Measurements from ENCODE around the gene SLC22A23.
"Not testable (repeated sequence)": the region's sequence is repeated elsewhere in the genome, so short reads cannot be mapped to it uniquely, and the experiment has no call there.

Gene SLC22A23

DNA sequence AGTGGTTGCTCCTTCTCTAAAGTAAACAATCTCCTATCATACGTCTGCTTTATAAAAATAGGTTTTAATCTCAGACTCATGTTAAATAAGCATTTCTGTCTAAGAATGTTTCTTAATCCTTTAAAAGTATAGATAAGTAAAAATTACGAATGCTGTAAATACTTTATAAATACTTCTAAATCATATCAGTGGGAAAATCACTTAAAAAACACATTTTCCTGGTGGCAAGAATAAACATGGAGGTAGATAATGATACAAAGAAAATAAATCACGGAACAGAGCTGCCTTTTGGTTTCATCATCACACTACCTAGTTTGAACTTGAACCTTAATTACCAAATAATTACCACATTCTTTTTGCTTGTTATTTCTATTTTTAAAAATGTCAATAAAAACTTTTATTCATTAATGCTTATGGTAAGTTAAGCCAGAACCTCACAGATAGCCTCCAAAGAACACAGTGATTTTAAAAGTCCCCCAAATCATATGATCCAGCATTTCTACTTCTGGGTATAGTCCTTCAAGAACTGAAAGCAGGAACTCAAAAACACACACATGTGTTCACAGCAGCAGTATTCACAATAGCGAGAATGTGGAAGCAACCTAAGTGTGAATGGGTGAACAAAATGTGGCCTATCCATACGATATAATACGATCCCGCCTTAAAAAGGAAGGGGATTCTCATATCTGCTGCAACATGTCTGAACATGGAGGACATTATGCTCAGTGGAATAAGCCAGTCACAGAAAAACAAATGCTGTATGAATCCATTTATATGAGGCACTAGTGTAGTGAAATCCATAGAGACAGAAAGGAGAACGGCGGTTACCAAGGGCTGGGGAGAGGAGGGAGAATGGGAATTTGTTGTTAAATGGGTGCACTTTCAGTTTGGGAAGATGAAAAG, 72.4 kb downstream of the SLC22A23 start:
- Histone ChIP-seq H3K36me3 (ENCODE audit: insufficient read depth, low read length) (peaks cover 1% of the 10 kb centered on the region), H3K9me3 (ENCODE audit: low read length) (peaks cover 5% of the 10 kb centered on the region), H3K4me3 (ENCODE audit: low read length) (no peak overlapping the region), H2AFZ (ENCODE audit: low read depth, low read length) (no peak overlapping the region), H3K27me3 (ENCODE audit: insufficient read depth, low read length) (no peaks in the 10 kb centered on the region), H3K4me1 (ENCODE audit: insufficient read depth, low read length) (peaks cover 22% of the 10 kb centered on the region)

DNA sequence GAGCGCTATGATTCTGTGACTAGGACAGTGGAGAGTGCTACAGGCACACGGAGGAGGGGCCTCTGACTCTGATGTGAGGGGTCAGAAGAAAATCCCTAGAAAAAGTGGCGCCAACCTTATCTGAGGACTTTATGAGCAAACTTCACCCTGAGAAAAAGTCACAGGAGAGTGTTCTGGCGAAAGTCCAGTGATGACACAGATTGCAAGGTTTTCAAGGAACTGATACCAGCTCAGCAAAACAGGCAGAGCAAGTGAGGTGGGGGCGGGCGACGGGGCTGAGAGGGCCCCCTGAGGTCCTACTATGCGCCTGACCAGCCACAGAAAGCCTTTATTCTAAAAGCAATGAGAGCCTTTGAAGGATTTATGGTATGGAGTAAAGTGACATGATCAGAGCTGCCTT, 73.3 kb downstream of the SLC22A23 start:
- Histone ChIP-seq H3K27me3 (ENCODE audit: insufficient read depth, low read length) (no peaks in the 10 kb centered on the region), H3K36me3 (ENCODE audit: insufficient read depth, low read length) (no peaks in the 10 kb centered on the region), H3K4me3 (ENCODE audit: low read length) (no peak overlapping the region), H3K4me1 (ENCODE audit: insufficient read depth, low read length) (peaks cover 22% of the 10 kb centered on the region), H2AFZ (ENCODE audit: low read depth, low read length) (no peak overlapping the region), H3K9me3 (ENCODE audit: low read length) (peaks cover 5% of the 10 kb centered on the region)

DNA sequence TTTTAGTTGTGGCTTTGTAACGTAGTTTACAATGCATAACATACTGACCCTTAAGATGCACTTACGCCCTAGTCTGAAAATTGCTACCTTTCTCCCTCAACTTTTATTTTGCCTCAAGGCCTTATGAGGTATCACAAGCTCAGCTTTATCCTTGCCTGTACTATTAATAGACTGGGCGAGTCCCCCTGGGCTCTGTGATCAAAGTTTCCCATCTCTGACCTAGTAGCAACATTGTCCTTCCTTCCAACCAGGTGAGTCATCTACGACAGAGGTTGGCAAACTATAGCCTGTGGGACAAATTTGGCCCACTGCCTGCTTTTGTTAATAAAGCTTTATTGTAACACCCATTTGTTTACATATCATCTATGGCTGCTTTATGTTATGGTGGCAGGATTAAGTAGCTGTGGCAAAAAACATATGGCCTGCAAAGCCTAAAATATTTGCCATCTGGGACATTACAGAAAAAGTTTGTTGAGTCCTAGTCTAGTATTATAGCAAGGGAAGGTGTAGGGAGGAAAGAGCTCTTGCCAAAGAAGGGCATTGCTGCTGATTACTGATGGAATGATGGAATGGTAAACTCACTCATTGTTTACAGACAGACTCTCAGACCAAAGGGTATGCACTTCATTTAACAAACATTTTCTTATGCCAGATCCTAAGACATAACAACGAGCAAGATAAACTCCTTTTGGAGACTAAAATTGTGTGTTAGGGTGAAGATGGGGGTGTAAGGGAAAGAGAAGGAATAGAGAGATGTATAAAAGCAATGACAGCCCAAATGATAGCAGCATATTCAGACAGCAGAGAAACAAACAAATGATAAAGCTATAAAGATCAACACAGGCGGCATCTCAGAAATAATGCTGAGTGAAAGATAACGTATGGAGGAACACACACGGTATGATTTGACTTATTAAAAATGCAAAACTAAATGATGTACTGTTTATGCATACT, 74.2 kb downstream of the SLC22A23 start:
- no peak overlapping the region for H2AFZ ChIP-seq (ENCODE audit: low read depth, low read length)
- H3K27me3 ChIP-seq (ENCODE audit: insufficient read depth, low read length): no peaks in the 10 kb centered on the region
- peaks cover 29% of the 10 kb centered on the region for H3K4me1 ChIP-seq (ENCODE audit: insufficient read depth, low read length)
- peaks cover 5% of the 10 kb centered on the region for H3K9me3 ChIP-seq (ENCODE audit: low read length)
- no peaks in the 10 kb centered on the region for H3K36me3 ChIP-seq (ENCODE audit: insufficient read depth, low read length)
- no peak overlapping the region for H3K4me3 ChIP-seq (ENCODE audit: low read length)

- Histone ChIP-seq H3K9me3 (ENCODE audit: low read length) (no peaks in the 10 kb centered on the region), H2AFZ (ENCODE audit: low read depth, low read length) (no peak overlapping the region), H3K27me3 (ENCODE audit: insufficient read depth, low read length) (no peaks in the 10 kb centered on the region), H3K4me3 (ENCODE audit: low read length) (no peak overlapping the region), H3K36me3 (ENCODE audit: insufficient read depth, low read length) (no peaks in the 10 kb centered on the region), H3K4me1 (ENCODE audit: insufficient read depth, low read length) (peaks cover 40% of the 10 kb centered on the region)
Observed at GRCh38 chr6:3381233-3381921, 75.5 kb downstream of the SLC22A23 start.

DNA sequence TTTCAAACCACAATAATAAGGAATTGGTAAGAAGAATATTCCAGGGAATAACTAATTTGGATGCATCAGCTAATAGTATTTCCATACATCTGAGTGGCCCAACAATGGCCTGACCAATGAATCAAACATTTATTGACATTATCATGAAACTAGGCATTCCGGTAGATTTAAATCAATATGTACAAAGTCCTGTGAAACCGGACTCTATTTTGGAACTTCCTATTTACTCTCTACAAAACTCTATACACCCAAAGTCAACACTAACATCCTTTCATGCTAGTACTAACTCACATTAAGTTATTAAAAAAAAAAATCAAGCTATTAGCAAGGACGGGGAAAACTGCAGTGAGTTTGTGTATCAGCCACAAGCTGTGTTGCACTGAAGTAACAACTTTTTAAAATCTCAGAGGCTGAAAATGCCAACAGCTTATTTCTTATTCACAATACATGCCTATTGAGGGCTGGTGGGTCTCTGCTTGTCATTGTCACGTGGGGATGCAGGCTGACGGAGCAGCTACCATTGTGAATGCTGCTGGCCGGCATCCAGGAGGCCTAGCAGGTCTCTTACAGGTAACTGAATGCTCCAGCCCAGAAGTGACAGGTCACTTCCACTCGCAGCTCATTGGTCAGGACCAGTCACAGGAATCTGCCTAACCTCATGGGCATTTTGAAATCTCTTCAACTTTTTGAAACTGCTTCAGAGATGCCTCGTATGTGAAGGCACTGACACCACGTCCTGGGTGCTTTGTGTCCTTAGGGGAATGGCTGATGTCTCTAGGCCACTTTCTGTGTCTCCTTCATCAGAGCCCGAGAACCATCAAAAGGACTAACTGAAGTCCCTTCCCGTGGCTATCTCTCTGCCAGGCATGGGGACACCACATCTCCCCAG, 76.3 kb downstream of the SLC22A23 start:
- H3K27me3 ChIP-seq (ENCODE audit: insufficient read depth, low read length): no peaks in the 10 kb centered on the region
- no peaks in the 10 kb centered on the region for H3K9me3 ChIP-seq (ENCODE audit: low read length)
- H3K4me1 ChIP-seq (ENCODE audit: insufficient read depth, low read length): peaks cover 44% of the 10 kb centered on the region
- no peaks in the 10 kb centered on the region for H3K36me3 ChIP-seq (ENCODE audit: insufficient read depth, low read length)
- H2AFZ ChIP-seq (ENCODE audit: low read depth, low read length): no peak overlapping the region
- H3K4me3 ChIP-seq (ENCODE audit: low read length): no peak overlapping the region

- no peaks in the 10 kb centered on the region for H3K36me3 ChIP-seq (ENCODE audit: insufficient read depth, low read length)
Observed at GRCh38 chr6:3379482-3380060, 77.3 kb downstream of the SLC22A23 start.

DNA sequence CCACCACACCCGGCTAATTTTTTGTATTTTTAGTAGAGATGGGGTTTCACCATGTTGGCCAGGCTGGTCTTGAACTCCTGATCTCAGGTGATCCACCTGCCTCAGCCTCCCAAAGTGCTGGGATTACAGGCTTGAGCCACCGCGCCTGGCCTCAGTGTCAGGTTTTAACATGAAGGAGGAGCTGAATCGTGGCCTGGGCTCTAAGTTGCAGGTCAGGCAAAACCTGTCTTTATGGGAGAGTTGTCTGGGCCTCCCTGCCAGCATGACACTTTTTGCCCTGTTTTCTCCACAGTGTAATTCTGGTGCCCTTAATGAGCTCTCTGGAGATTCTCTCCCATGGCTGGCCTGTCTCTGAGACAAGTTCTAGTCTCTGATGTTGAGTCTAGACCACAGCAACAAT, 78.0 kb downstream of the SLC22A23 start:
- not testable (repeated sequence) for H3K36me3 ChIP-seq (ENCODE audit: insufficient read depth, low read length); H2AFZ ChIP-seq (ENCODE audit: low read depth, low read length); H3K27me3 ChIP-seq (ENCODE audit: insufficient read depth, low read length); H3K4me3 ChIP-seq (ENCODE audit: low read length); H3K9me3 ChIP-seq (ENCODE audit: low read length)
- peaks cover 47% of the 10 kb centered on the region for H3K4me1 ChIP-seq (ENCODE audit: insufficient read depth, low read length)

More at GRCh38 chr6:3379482-3380060, 77.3 kb downstream of the SLC22A23 start:
- Histone ChIP-seq H3K4me1 (ENCODE audit: insufficient read depth, low read length) (peaks cover 47% of the 10 kb centered on the region), H3K4me3 (ENCODE audit: low read length) (no peak overlapping the region), H2AFZ (ENCODE audit: low read depth, low read length) (no peak overlapping the region), H3K9me3 (ENCODE audit: low read length) (no peaks in the 10 kb centered on the region), H3K27me3 (ENCODE audit: insufficient read depth, low read length) (no peaks in the 10 kb centered on the region)

DNA sequence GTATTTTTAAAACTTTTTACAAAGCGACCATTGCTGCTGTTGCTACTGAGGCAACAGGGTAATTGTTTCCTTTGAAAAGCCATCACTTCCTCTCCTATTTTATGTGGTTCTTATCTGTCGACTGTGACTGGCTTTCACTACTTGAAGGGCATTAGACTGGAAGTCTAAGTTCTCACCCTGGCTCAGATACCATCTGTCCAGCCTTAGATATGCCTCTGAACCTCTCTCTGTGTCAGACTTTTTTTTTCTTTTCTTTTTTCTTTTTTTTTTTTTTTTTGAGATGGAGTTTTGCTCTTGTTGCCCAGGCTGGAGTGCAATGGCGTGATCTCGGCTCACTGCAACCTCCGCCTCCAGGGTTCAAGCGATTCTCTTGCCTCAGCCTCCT, 78.5 kb downstream of the SLC22A23 start:
- not testable (repeated sequence) for H2AFZ ChIP-seq (ENCODE audit: low read depth, low read length); H3K4me3 ChIP-seq (ENCODE audit: low read length); H3K27me3 ChIP-seq (ENCODE audit: insufficient read depth, low read length); H3K9me3 ChIP-seq (ENCODE audit: low read length); H3K36me3 ChIP-seq (ENCODE audit: insufficient read depth, low read length)
- H3K4me1 ChIP-seq (ENCODE audit: insufficient read depth, low read length): peaks cover 47% of the 10 kb centered on the region

DNA sequence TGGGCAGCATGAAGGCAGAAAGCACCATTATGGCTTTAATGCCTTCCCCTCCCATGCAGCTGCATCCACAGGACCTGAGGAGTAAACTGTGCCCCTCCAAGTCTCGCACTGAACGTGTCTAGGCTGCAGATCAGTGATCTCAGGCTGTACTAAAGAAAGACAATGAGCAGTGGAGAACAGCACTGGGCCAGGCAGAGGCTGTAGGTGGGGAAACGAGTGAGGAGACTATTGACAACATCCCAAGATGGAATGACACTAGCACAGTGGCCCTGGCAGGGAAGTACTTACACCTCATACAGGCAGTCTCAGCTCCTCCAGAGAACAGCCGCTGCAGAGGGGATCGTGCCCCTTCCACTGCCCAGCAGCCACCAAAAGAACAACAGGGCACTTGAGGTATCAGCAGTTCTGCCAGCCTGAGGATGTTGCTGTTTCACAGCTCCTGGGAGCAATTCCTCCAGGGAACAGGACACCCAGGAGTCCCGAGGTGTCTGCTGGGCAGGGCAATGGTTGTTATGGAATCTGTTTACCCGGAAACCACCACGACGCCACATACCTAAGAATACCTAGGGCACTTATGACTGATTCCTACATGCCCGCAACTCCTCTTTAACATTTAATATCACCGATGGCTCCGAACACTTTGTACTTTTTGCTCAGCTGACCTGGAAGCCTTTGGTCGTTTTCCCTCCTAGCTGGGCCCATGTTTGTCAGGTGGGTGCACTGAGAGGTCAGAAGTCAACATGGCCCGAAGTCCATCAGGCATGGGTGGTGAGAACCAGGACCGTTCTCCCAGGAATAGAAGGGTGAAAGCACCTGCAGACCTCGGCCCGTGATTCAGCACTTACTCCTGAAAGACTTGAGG, 79.1 kb downstream of the SLC22A23 start:
- Histone ChIP-seq H3K9me3 (ENCODE audit: low read length) (no peaks in the 10 kb centered on the region), H3K27me3 (ENCODE audit: insufficient read depth, low read length) (no peaks in the 10 kb centered on the region), H2AFZ (ENCODE audit: low read depth, low read length) (no peak overlapping the region), H3K4me1 (ENCODE audit: insufficient read depth, low read length) (peaks cover 47% of the 10 kb centered on the region), H3K4me3 (ENCODE audit: low read length) (no peak overlapping the region), H3K36me3 (ENCODE audit: insufficient read depth, low read length) (no peaks in the 10 kb centered on the region)

GRCh38 chr6:3376893-3377535, 79.8 kb downstream of the SLC22A23 start:
- H3K4me1 ChIP-seq (ENCODE audit: insufficient read depth, low read length): peaks cover 47% of the 10 kb centered on the region
- no peaks in the 10 kb centered on the region for H3K36me3 ChIP-seq (ENCODE audit: insufficient read depth, low read length)
- no peak overlapping the region for H2AFZ ChIP-seq (ENCODE audit: low read depth, low read length)
- no peak overlapping the region for H3K4me3 ChIP-seq (ENCODE audit: low read length)
- H3K27me3 ChIP-seq (ENCODE audit: insufficient read depth, low read length): no peaks in the 10 kb centered on the region
- no peaks in the 10 kb centered on the region for H3K9me3 ChIP-seq (ENCODE audit: low read length)

GRCh38 chr6:3376064-3376463, 80.8 kb downstream of the SLC22A23 start:
- H2AFZ ChIP-seq (ENCODE audit: low read depth, low read length): no peak overlapping the region
- H3K4me3 ChIP-seq (ENCODE audit: low read length): no peak overlapping the region
- H3K9me3 ChIP-seq (ENCODE audit: low read length): no peaks in the 10 kb centered on the region
- no peaks in the 10 kb centered on the region for H3K36me3 ChIP-seq (ENCODE audit: insufficient read depth, low read length)
- H3K4me1 ChIP-seq (ENCODE audit: insufficient read depth, low read length): peaks cover 37% of the 10 kb centered on the region
- H3K27me3 ChIP-seq (ENCODE audit: insufficient read depth, low read length): no peaks in the 10 kb centered on the region
